Measurements from ENCODE around the gene CADM1. TPM values are rescaled to one million over a fixed set of nuclear protein-coding genes. Genes with fewer than 3 reads are reported as not detected.

Gene CADM1
- total and polyA plus RNA-seq, 2 donors from 2014 or later = 24.0 to 33.5 TPM

DNA sequence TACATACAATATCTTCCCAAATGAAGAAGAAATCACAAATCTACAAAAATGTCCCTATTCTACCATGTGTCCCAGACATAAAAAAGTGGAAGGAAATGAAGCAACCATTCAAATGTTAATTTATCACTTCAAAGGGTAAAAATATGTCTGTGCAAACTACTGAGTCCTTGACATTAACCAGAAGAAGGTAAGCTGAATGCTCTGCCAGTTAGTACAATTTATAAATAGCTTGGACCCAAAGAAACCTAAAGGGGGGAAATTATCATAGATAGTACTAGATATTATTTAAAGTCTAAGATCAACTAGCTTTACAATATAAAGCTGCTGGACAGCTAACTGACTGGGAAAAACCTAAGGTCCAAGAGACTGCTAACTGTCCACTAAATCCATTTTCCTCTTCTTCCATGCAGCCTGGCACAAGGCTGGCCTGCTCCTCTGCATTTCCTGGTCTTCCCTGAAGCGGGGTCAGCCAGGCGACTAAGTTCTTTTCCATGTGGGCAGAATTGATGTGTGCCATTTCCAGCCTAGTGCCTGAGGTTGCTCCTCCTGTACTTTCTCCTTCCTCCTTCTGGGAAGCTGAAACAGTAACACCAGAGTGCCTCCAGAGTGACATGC is 190.9 kb downstream of the CADM1 start:
- no peak overlapping the region for H3K4me3 ChIP-seq (ENCODE audit: low read length in 3 of 3)
- no peak for DNase-seq
- no peaks in the 10 kb centered on the region for H3K9me3 ChIP-seq (ENCODE audit: control insufficient read depth in 2 of 3, insufficient read depth in 1 of 3, low read length in 3 of 3)
- H3K9ac ChIP-seq (ENCODE audit: low read length in 3 of 3) = no peak overlapping the region
- no peaks in the 10 kb centered on the region for H3K36me3 ChIP-seq (ENCODE audit: control insufficient read depth in 2 of 3, insufficient read depth in 3 of 3, low read length in 3 of 3)
- H3K4me1 ChIP-seq (ENCODE audit: control insufficient read depth in 2 of 3, insufficient read depth in 2 of 3, low read depth in 1 of 3, low read length in 3 of 3) = no peaks in the 10 kb centered on the region
- TF ChIP-seq CTCF (IDR thresholded peaks at IDR 0.05; ENCODE audit: borderline replicate concordance, extremely low read depth, insufficient read depth) = no peak
- FAIRE-seq = no peak
- no peak overlapping the region for H3K27ac ChIP-seq (ENCODE audit: low read depth in 2 of 2, low read length in 2 of 2)
- no peaks in the 10 kb centered on the region for H3K27me3 ChIP-seq (ENCODE audit: control insufficient read depth, insufficient read depth, low read length)
- intact Hi-C loops (cut with DNase I) = no loop called here

DNA sequence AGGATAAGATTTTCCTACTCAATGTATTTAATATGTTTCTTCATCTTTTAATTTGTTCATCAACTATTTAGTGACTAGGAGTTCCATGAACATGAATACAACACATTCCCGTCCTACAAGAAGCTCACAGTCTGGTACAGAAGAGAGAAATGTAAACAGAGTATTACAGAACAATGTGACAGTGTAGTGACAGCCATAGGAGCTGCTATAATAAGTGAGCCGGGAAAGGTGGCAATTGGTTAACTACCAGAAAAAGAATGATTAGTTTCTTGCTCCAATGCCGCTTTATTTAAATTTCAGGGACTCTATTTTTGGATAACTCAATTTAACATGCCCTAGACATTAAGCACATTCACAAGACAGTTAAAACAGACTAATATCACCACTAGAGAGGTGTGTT is 192.3 kb downstream of the CADM1 start:
- Histone ChIP-seq H3K27me3 (ENCODE audit: control insufficient read depth, insufficient read depth, low read length) (no peaks in the 10 kb centered on the region), H3K36me3 (ENCODE audit: control insufficient read depth in 2 of 3, insufficient read depth in 3 of 3, low read length in 3 of 3) (no peaks in the 10 kb centered on the region), H3K4me1 (ENCODE audit: control insufficient read depth in 2 of 3, insufficient read depth in 2 of 3, low read depth in 1 of 3, low read length in 3 of 3) (no peaks in the 10 kb centered on the region), H3K9ac (ENCODE audit: low read length in 3 of 3) (no peak overlapping the region), H3K9me3 (ENCODE audit: control insufficient read depth in 2 of 3, insufficient read depth in 1 of 3, low read length in 3 of 3) (no peaks in the 10 kb centered on the region), H3K4me3 (ENCODE audit: low read length in 3 of 3) (no peak overlapping the region), H3K27ac (ENCODE audit: low read depth in 2 of 2, low read length in 2 of 2) (no peak overlapping the region)
- DNase-seq (no peak), FAIRE-seq (no peak)
- TF ChIP-seq CTCF (IDR thresholded peaks at IDR 0.05; ENCODE audit: borderline replicate concordance, extremely low read depth, insufficient read depth) = no peak
- intact Hi-C loops (cut with DNase I) = no loop called here

DNA sequence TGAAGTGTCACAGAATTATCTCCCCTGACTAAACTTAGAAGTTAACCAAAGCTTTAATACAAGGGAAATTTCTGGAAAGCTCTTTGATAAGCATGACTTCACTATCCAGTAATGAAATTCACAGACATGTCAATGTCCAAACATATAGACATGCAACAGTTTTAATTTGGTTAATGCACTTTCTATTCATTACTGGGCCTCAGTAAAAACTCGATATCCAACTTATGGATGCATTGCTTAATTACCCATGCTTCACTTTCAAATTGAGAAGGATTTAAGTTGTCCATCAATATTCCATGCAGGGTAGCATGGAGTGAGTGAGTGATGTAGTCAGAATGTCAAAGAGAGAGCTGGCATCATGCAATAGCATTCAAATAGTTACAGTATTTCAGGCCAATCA is 197.5 kb downstream of the CADM1 start:
- Histone ChIP-seq H3K4me3 (ENCODE audit: low read length in 3 of 3) (no peak overlapping the region), H3K27ac (ENCODE audit: low read depth in 2 of 2, low read length in 2 of 2) (no peak overlapping the region), H3K9ac (ENCODE audit: low read length in 3 of 3) (no peak overlapping the region), H3K36me3 (ENCODE audit: control insufficient read depth in 2 of 3, insufficient read depth in 3 of 3, low read length in 3 of 3) (no peaks in the 10 kb centered on the region), H3K27me3 (ENCODE audit: control insufficient read depth, insufficient read depth, low read length) (no peaks in the 10 kb centered on the region), H3K4me1 (ENCODE audit: control insufficient read depth in 2 of 3, insufficient read depth in 2 of 3, low read depth in 1 of 3, low read length in 3 of 3) (no peaks in the 10 kb centered on the region), H3K9me3 (ENCODE audit: control insufficient read depth in 2 of 3, insufficient read depth in 1 of 3, low read length in 3 of 3) (no peaks in the 10 kb centered on the region)
- no peak for TF ChIP-seq CTCF (IDR thresholded peaks at IDR 0.05; ENCODE audit: borderline replicate concordance, extremely low read depth, insufficient read depth)
- FAIRE-seq (no peak), DNase-seq (no peak)
- intact Hi-C loops (cut with DNase I) = no loop called here
